HEK293T (cell line): Measurements from ENCODE around the gene SNRPA.

Source experiments
- ARNT ChIP-seq: fragments of 450-650 bp; IDR thresholded peaks from 2 replicates; pipeline ENCODE4 v1.6.1; 2017; ENCODE audit warnings: mild to moderate bottlenecking
- BHLHE40 ChIP-seq: fragments of 450-650 bp; IDR thresholded peaks from 2 replicates; pipeline ENCODE4 v1.6.1; 2016; ENCODE audit warnings: mild to moderate bottlenecking, moderate library complexity, borderline replicate concordance
- FOXA1 ChIP-seq: fragments of 450-650 bp; IDR thresholded peaks from 2 replicates; pipeline ENCODE4 v1.6.1; 2016; ENCODE audit warnings: mild to moderate bottlenecking
- FOXM1 ChIP-seq: fragments of 450-650 bp; IDR thresholded peaks from 2 replicates; pipeline ENCODE4 v1.6.1; 2017; ENCODE audit warnings: mild to moderate bottlenecking, borderline replicate concordance
- SP1 ChIP-seq: fragments of 450-650 bp; IDR thresholded peaks from 2 replicates; pipeline ENCODE4 v1.6.1; 2017
- ZNF384 ChIP-seq: fragments of 450-650 bp; IDR thresholded peaks from 2 replicates; pipeline ENCODE4 v1.6.1; 2016
- TF ChIP-seq, protein P1 (sequence below): fragments of 450-650 bp; IDR thresholded peaks from 2 replicates; pipeline ENCODE4 v1.6.1; 2016

DNA sequence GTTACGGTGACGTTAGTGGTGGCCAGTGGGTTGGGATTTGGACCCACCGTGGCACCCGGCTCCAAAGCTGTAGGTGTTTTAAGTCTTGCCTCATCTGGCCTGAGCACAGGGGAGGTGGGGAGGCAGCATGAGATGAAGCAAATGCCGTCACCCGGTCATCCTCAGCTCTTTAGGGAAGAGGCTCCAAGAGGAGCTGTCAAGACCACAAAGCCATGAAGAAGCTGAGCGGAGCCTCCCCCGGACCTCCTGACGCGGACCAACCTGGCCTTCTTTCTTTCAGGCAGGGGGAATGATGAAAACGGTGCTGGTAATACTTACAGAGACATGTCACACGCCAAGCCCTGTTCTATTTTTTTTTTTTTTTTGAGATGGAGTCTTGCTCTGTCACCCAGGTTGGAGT, 8.1 kb upstream of the SNRPA start:
- TF ChIP-seq BHLHE40 = no peak
- no peak for TF ChIP-seq FOXA1
- TF ChIP-seq ARNT = no peak
- TF ChIP-seq, protein P1, sequence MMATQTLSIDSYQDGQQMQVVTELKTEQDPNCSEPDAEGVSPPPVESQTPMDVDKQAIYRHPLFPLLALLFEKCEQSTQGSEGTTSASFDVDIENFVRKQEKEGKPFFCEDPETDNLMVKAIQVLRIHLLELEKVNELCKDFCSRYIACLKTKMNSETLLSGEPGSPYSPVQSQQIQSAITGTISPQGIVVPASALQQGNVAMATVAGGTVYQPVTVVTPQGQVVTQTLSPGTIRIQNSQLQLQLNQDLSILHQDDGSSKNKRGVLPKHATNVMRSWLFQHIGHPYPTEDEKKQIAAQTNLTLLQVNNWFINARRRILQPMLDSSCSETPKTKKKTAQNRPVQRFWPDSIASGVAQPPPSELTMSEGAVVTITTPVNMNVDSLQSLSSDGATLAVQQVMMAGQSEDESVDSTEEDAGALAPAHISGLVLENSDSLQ = no peak
- no peak for TF ChIP-seq FOXM1
- no peak for TF ChIP-seq ZNF384
- no peak for TF ChIP-seq SP1
